GM11168 (cell line): ENCODE measurements around the gene HDAC4.

Experiments
- in situ Hi-C: fragments of 300-500 bp; cut with MboI; formaldehyde crosslinking; loops from one replicate; pipeline ENCODE4 v1.12.0; 2022; ENCODE audit warnings: low sequenced_read_pairs; ENCODE audit not compliant: unreplicated experiment

The HDAC4 gene

GRCh38 chr2:239215136-239215925, 185.5 kb downstream of the HDAC4 start:
- in situ Hi-C loops: no loop called here

GRCh38 chr2:239214725-239215124, 186.1 kb downstream of the HDAC4 start:
- in situ Hi-C loops: no loop called here

GRCh38 chr2:239213643-239214101, 187.1 kb downstream of the HDAC4 start:
- in situ Hi-C loops: no loop called here

GRCh38 chr2:239212929-239213642, 187.7 kb downstream of the HDAC4 start:
- in situ Hi-C loops: no loop called here

DNA sequence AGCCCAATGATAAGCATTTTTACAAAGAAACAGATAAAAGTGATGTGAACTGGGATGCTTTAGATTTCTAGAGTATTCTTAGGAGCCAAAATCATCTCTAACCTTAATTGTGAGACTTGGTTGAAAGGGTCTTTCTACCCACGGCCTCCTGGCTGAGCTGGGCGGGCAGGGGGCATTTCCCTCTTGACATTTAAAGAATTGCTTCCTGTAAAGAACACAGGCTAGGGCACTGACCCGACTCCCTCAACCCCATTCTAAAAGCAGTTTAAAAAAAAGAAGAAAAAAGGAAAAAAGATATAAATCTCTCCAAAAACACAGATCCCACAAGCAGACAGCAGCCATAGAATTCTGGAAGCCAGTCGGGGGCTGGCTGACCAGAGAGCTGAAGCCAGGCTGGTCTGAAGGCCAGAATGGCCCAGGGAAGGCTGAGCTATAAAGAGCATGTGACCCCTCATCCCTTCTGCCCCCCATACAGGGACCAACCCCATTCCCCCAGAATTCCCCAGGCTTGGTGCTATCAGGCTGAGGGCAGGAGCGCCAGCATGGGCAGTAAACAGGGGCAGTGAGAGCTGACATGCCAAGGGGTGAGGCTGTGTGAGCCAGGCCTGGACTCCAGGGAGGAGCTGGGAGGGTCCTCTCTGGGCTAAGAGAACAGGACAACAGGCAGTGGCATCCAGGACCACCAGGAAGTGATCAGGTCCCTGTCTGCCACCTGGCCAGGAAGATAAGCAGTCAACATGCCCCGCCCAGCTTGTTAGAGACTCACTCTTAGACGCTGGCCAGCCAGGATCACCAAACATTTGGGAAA, 188.5 kb downstream of the HDAC4 start:
- in situ Hi-C loops: no loop called here

DNA sequence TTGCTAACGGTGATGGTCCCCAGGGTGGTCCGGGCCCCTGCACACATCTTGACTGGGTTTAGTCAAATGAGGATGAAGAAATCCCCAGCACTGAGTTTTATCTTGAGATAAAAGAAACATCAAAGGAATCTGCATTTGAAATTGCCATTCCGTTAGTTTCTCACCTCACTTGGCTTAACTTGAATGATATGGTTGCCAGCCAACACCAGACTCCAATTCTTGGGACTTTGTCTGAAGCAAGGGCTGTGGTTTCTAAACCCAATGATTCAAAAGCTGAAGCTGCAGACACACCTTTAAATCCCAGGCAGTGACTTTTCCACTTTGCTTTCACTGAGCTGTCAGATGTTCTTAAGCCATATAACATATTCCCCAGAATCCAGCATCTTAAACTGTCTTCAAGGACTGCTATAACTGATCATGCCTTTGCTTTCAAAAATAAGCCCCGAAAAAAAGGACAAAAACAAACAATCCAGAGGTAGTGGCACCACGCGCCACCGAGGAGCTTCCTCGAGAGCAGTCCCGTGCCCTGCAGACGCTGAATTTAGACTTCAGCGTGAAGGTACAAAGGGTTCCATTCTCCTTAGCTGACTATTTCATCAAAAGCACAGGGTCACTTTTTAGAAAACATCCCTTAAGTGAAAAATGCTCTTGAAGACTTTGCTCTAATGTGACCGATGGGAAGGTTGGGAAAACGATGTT, 189.3 kb downstream of the HDAC4 start:
- in situ Hi-C loops: no loop called here

- in situ Hi-C loops: no loop called here
Observed at GRCh38 chr2:239209783-239210182, 191.0 kb downstream of the HDAC4 start.

DNA sequence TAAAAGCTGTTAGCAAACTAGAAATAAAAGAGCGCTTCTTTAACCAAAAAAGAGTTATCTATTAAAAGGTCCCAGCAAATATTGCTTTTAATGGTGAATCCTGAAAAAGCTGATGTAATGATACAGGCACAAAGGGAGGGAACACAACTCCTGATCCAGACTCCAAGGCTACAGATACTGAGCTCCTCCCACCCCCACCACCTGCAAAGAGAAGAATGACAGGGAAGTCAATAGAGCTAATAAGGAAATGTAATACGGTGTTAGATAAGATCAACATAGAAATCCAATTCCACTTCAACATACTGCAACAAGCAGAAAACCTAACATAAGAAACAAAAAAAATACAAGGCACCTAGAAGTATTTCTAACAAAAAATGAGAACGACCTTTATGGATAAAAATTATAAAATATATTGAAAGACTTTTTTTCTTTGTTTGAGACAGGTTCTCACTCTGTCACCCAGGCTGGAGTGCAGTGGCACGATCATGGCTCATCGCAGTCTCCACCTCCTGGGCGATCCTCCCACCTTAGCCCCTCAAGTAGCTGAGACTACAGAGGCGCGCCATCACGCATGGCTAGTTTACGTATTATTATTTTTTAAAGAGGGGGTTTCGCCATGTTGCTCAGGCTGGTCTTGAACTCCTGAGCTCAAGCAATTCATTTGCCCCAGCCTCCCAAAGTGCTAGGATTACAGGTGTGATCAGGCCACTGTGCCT, 192.2 kb downstream of the HDAC4 start:
- in situ Hi-C loops: no loop called here

DNA sequence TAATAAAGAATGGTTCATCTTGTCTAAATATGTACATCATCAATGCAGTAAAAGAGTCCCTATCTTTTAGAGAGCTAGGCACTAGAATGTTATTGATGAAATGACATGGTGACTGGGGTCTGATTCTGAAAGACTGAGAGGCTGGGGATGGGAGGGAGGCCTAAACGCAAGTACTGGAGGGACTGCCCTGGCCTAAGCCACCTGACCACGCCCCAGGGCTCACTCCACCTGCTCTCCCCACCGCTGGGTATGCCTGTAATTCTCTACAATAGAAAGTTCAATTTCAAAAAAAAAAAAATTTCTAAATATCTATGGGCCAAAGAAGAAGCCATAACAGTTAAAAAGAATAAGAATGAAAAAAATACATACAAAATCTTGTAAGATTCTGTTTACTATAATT, 194.0 kb downstream of the HDAC4 start:
- in situ Hi-C loops: no loop called here

- in situ Hi-C loops: no loop called here
Observed at GRCh38 chr2:239206042-239206441, 194.8 kb downstream of the HDAC4 start.

GRCh38 chr2:239204876-239205468, 195.8 kb downstream of the HDAC4 start:
- in situ Hi-C loops: no loop called here

- in situ Hi-C loops: no loop called here
Observed at GRCh38 chr2:239204136-239204875, 196.5 kb downstream of the HDAC4 start.

GRCh38 chr2:239203443-239204135, 197.2 kb downstream of the HDAC4 start:
- in situ Hi-C loops: no loop called here

DNA sequence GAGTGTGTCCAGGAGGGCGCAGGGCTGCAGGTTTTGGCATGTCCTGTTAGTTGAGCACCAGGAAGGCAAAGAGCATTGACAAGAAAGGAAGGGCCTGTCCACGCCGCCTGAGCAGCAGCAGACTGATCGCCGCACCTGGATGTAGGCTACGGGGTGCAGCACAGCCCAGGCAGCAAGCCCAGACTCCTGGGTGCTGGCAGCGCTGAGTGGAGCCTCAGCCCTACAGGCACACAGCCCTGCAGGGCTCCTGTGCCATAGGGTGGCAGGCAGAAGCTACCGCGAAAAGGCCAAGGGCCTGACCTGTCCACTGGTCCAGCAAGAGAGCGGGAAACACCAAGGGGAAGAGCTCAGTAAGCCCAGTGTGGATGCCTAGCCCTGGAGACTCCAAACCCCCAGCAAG, 198.0 kb downstream of the HDAC4 start:
- in situ Hi-C loops: no loop called here

DNA sequence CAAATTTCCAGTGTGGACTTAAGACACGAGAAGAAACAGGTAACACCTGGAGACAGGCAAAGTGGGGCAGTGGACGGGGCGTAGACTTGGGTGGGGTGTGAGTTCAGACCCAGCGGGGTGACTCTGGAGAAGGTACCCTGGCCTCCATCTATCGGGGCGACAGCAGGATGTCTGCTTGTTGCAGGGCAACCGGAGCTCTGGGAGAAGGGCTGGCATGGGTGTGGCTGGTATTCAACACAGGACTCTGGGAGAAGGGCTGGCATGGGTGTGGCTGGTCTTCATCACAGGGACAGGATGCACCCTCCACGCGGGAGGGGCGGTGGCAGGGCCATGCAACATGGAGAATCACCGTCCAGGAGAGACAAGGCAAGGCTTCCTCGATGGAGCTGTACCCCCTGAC, 198.5 kb downstream of the HDAC4 start:
- in situ Hi-C loops: no loop called here

DNA sequence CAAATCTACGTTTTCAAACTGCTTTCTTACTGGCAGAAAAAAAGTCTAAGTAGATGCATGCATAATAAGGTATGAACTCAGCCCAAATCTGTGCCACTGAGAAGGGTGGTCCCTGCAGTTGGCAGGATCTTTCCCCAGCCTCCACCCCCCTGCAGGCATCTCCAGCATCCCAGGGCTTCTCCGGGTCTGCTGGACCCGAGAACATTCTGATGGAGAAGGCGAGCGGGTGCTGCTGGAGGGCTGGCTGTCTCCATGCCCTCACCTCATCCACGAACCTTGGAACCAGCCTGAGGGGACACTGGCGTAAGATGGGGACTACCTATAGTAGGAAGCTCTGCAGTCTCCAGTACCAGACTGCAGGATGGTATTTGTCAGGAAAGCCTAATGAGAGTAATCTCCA, 198.9 kb downstream of the HDAC4 start:
- in situ Hi-C loops: no loop called here

GRCh38 chr2:239201531-239201876, 199.3 kb downstream of the HDAC4 start:
- in situ Hi-C loops: no loop called here
